Measurements from ENCODE around the gene PYGM. TPM values are rescaled to one million over a fixed set of nuclear protein-coding genes. Genes with fewer than 3 reads are reported as not detected.

PYGM gene
- total RNA-seq, 1 experiment from 2014 or later, result 3.6 TPM

DNA sequence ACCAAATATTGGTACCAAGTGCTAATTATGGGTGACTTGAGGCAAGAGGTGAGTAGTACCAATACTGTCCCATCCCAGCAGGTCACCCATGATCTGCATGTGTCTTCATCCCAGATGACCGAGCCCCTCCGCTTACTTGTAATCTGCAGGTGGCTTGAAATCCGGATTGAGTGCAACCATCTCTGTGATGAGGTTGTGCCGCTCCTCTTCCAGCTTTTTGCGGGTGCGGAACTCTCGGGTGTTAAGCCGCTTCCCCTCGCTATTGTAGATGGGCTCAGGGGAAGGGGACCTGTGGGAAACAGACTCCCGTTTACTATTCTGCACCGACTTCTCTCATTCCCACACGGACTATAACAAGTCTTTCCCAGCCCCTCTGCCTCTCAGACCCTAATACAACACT lies 10.3 kb upstream of the PYGM start:
- peak overlapping the region in 1 of 3 experiments; percentile 23; a peak in 2 of 7 replicates for H3K27ac Mint-ChIP-seq
- no peak overlapping the region for H3K23ac ChIP-seq (ENCODE audit: insufficient read length, low read depth, low read length)
- H2BK20ac ChIP-seq (ENCODE audit: low read depth, low read length, poor library complexity, severe bottlenecking), result no peak overlapping the region
- H3K79me2 ChIP-seq (ENCODE audit: insufficient read depth, low read length), result peaks cover 6% of the 10 kb centered on the region; the same call in 1 of the 2 replicates
- no peak overlapping the region for H3K4me3 Mint-ChIP-seq
- TF ChIP-seq, protein P1, sequence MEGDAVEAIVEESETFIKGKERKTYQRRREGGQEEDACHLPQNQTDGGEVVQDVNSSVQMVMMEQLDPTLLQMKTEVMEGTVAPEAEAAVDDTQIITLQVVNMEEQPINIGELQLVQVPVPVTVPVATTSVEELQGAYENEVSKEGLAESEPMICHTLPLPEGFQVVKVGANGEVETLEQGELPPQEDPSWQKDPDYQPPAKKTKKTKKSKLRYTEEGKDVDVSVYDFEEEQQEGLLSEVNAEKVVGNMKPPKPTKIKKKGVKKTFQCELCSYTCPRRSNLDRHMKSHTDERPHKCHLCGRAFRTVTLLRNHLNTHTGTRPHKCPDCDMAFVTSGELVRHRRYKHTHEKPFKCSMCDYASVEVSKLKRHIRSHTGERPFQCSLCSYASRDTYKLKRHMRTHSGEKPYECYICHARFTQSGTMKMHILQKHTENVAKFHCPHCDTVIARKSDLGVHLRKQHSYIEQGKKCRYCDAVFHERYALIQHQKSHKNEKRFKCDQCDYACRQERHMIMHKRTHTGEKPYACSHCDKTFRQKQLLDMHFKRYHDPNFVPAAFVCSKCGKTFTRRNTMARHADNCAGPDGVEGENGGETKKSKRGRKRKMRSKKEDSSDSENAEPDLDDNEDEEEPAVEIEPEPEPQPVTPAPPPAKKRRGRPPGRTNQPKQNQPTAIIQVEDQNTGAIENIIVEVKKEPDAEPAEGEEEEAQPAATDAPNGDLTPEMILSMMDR (conservative IDR thresholded peaks at IDR 0.05), result no peak
- no peak overlapping the region for H4K91ac ChIP-seq (ENCODE audit: insufficient read length, low read depth, low read length)
- H2BK120ac ChIP-seq (ENCODE audit: low read depth, low read length, poor library complexity, severe bottlenecking), result no peak overlapping the region
- H3K27ac ChIP-seq (ENCODE audit: insufficient read length, low read depth, low read length), result no peak overlapping the region
- H3K9me3 ChIP-seq (ENCODE audit: control insufficient read depth, low read depth, low read length), result no peaks in the 10 kb centered on the region
- no peak for DNase-seq
- H2AFZ ChIP-seq (ENCODE audit: low read length), result no peak overlapping the region
- no peak overlapping the region for H3K4me2 ChIP-seq (ENCODE audit: insufficient read depth, insufficient read length, low read length)
- H2BK12ac ChIP-seq (ENCODE audit: insufficient read length, low read depth, low read length), result no peak overlapping the region
- H2BK15ac ChIP-seq (ENCODE audit: low read depth, low read length), result no peak overlapping the region
- no peak overlapping the region for H3K14ac ChIP-seq (ENCODE audit: insufficient read depth, low read length)
- H3K4me1 ChIP-seq (ENCODE audit: insufficient read depth, low read length), result no peaks in the 10 kb centered on the region
- H3T11ph ChIP-seq (ENCODE audit: low read length), result no peak overlapping the region
- H2AK5ac ChIP-seq (ENCODE audit: insufficient read length, low read length), result no peak overlapping the region
- no peaks in the 10 kb centered on the region for H3K23me2 ChIP-seq (ENCODE audit: insufficient read length, low read depth, low read length, poor library complexity, severe bottlenecking)
- H3K79me1 ChIP-seq (ENCODE audit: insufficient read depth, low read depth, low read length, poor library complexity, severe bottlenecking), result peaks cover 7% of the 10 kb centered on the region
- no peak overlapping the region for H3K4ac ChIP-seq (ENCODE audit: low read depth, low read length)
- no peak overlapping the region for H3K18ac ChIP-seq (ENCODE audit: insufficient read length, low read depth, low read length)
- peaks cover 20 to 35% of the 10 kb centered on the region in 2 experiments for H3K4me1 Mint-ChIP-seq
- H3K27me3 Mint-ChIP-seq (ENCODE audit: low read depth), result no peaks in the 10 kb centered on the region
- no peak overlapping the region for H3K56ac ChIP-seq (ENCODE audit: insufficient read length, low read depth, low read length)
- no CpG with 5 or more reads among the region's 12 CpGs for WGBS (ENCODE audit: extremely low coverage, insufficient read length, low lambda C conversion rate)
- H4K20me1 ChIP-seq (ENCODE audit: control insufficient read depth, insufficient read depth, insufficient read length), result peaks cover 3% of the 10 kb centered on the region
- H4K5ac ChIP-seq (ENCODE audit: insufficient read length, low read depth, low read length), result no peak overlapping the region
- peaks cover 81 to 98% (median 97%) of the 10 kb centered on the region in 3 experiments; a peak in 6 of 7 replicates for H3K36me3 Mint-ChIP-seq (ENCODE audit: insufficient read depth in 1 of 3, low read depth in 3 of 3)
- H3K27me3 ChIP-seq (ENCODE audit: insufficient read depth, low read length), result no peaks in the 10 kb centered on the region
- H3K9me3 Mint-ChIP-seq, result no peaks in the 10 kb centered on the region
- no peak overlapping the region for H4K8ac ChIP-seq (replicated peaks; ENCODE audit: insufficient read length, low read depth, low read length)
- no peak overlapping the region for H2BK5ac ChIP-seq (ENCODE audit: insufficient read length, low read length)
- no peak overlapping the region for H3K9ac ChIP-seq (ENCODE audit: extremely low read depth, insufficient read length, low read length)

All from H9 (cell line).